22Rv1 (cell line): ENCODE results near the gene IL33.

Source experiments
- CTCF ChIP-seq: fragments of 450-650 bp; IDR thresholded peaks from 2 replicates; pipeline ENCODE4 v1.5.1; 2017; ENCODE audit warnings: mild to moderate bottlenecking
- ZFX ChIP-seq: fragments of 450-650 bp; IDR thresholded peaks from 2 replicates; pipeline ENCODE4 v1.6.1; 2017; ENCODE audit warnings: antibody characterized with exemption, borderline replicate concordance

- TF ChIP-seq CTCF (no peak), ZFX (no peak)
Measured at GRCh38 chr9:6212722-6213375, 2.8 kb upstream of the IL33 start.
